ENCODE data around the gene MECR. TPM values are rescaled to one million over a fixed set of nuclear protein-coding genes. Genes with fewer than 3 reads are reported as not detected.

Gene MECR
- total RNA-seq, 1 experiment from 2014 or later, result 42.9 TPM

DNA sequence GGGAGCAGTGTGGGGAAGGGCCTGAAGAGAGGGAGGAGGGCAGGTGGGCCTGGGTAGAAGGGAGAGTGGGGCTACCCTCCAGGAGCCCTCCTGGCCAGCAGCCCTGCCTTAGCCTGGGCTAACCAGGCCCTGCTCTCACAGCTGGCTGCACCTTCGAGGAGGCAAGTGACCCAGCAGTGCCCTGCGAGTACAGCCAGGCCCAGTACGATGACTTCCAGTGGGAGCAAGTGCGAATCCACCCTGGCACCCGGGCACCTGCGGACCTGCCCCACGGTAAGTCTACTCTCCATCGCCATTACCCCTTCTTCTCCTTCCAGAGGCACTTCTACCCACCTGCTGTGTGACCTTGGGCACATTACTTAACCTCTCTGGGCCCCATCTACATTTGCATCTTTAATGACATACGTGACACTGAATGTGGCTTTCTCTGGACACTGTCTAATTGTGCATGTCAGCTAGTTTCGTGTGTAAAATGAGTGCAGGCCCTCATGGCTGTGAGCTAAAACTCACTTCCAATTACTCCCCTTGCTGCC is 24.5 kb upstream of the MECR start (continued):
- no peak for TF ChIP-seq POLR2AphosphoS5 (IDR thresholded peaks at IDR 0.05; ENCODE audit: low read depth, low read length)
- no peak for TF ChIP-seq SP1 (IDR thresholded peaks at IDR 0.05; ENCODE audit: low read depth)
- TF ChIP-seq POLR2A (IDR thresholded peaks at IDR 0.05; ENCODE audit: borderline replicate concordance, extremely low read depth, insufficient read depth, insufficient read length), result no peak
- no peak for TF ChIP-seq TCF7L2 (IDR thresholded peaks at IDR 0.05; ENCODE audit: borderline replicate concordance, extremely low read depth, insufficient read depth, insufficient read length)
- TF ChIP-seq EZH2 (IDR thresholded peaks at IDR 0.05), result no peak

- H3K9ac ChIP-seq (ENCODE audit: low read length), result no peak overlapping the region
- no peak overlapping the region for H3K27ac ChIP-seq (ENCODE audit: low read depth, low read length)
- ChIA-PET POLR2A (no interaction called here), RAD21 (ENCODE audit: low non-redundant PET in 1 of 2, low total read pairs in 2 of 2, uncharacterized antibody in 2 of 2, unreplicated experiment in 2 of 2) (no interaction called here), CTCF (no interaction called here)
- no peaks in the 10 kb centered on the region for H3K27me3 ChIP-seq (ENCODE audit: insufficient read depth, low read length)
- H3K4me2 ChIP-seq (ENCODE audit: low read length), result no peak overlapping the region
- BruUV-seq (replicated peaks), result no TSS peak
- no peaks in the 10 kb centered on the region for H4K20me1 ChIP-seq (ENCODE audit: insufficient read depth)
- peaks cover 25 to 32% of the 10 kb centered on the region in 2 experiments for H3K4me1 ChIP-seq (ENCODE audit: control insufficient read depth in 1 of 2, insufficient read depth in 2 of 2, low read length in 2 of 2)
- no peak for DNase-seq (ENCODE audit: low read depth, low spot score)
- no peaks in the 10 kb centered on the region for H3K9me2 ChIP-seq (ENCODE audit: insufficient read depth)
- H3K79me2 ChIP-seq (ENCODE audit: insufficient read depth, low read length), result peaks cover 3% of the 10 kb centered on the region; the same call in 1 of the 2 replicates
- H3K36me3 ChIP-seq (ENCODE audit: control insufficient read depth in 1 of 2, insufficient read depth in 2 of 2, low read length in 2 of 2), result no peaks in the 10 kb centered on the region
- TF ChIP-seq SP1 (IDR thresholded peaks at IDR 0.05; ENCODE audit: low read depth), result no peak
- TF ChIP-seq TCF7L2 (IDR thresholded peaks at IDR 0.05; ENCODE audit: borderline replicate concordance, extremely low read depth, insufficient read depth, insufficient read length), result no peak
- no peaks in the 10 kb centered on the region for H3K9me3 ChIP-seq (ENCODE audit: control insufficient read depth in 1 of 2, insufficient read depth in 1 of 2, low read depth in 1 of 2, low read length in 2 of 2)
- no peak overlapping the region for H3K4me3 ChIP-seq (replicated peaks in 1 of 2; ENCODE audit: low read depth in 1 of 2, low read length in 2 of 2)
- intact Hi-C loops (cut with micrococcal nuclease), result no loop called here
- H2AFZ ChIP-seq (ENCODE audit: low read depth, low read length, poor library complexity, severe bottlenecking), result no peak overlapping the region
- ATAC-seq, result no peak
These were observed 23.6 kb upstream of the MECR start for GRCh38 chr1:29254346-29254745.

DNA sequence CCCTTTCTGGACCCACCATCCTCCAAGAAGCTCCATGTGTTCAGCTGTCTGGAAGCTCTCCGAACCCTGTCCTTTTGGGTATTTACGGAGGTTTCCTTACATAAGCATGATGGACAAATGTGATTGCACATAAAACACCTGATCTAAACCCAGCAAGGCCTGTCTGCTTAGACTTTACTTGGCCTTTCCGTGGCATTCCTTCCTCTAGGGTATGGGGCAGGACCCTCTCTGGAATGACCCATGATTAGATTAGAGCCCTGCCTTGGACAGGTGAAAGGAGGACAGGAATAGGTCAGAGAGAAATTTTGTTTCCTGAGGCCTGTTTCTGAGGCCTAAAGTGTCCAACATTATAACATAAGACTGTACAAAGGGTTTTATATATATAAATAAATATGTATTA is 22.4 kb upstream of the MECR start:
- H3K9ac ChIP-seq (ENCODE audit: low read length), result no peak overlapping the region
- intact Hi-C loops (cut with micrococcal nuclease), result no loop called here
- DNase-seq (ENCODE audit: low read depth, low spot score) (no peak), ATAC-seq (no peak)
- no peak overlapping the region for H3K4me2 ChIP-seq (ENCODE audit: low read length)
- H2AFZ ChIP-seq (ENCODE audit: low read depth, low read length, poor library complexity, severe bottlenecking), result no peak overlapping the region
- TF ChIP-seq SRF (IDR thresholded peaks at IDR 0.05; ENCODE audit: low read depth), result no peak
- TF ChIP-seq POLR2AphosphoS5 (IDR thresholded peaks at IDR 0.05; ENCODE audit: low read depth, low read length), result no peak
- no peak for TF ChIP-seq CEBPB (IDR thresholded peaks at IDR 0.05; ENCODE audit: low read depth)
- TF ChIP-seq EZH2 (IDR thresholded peaks at IDR 0.05), result no peak
- TF ChIP-seq, protein P1, sequence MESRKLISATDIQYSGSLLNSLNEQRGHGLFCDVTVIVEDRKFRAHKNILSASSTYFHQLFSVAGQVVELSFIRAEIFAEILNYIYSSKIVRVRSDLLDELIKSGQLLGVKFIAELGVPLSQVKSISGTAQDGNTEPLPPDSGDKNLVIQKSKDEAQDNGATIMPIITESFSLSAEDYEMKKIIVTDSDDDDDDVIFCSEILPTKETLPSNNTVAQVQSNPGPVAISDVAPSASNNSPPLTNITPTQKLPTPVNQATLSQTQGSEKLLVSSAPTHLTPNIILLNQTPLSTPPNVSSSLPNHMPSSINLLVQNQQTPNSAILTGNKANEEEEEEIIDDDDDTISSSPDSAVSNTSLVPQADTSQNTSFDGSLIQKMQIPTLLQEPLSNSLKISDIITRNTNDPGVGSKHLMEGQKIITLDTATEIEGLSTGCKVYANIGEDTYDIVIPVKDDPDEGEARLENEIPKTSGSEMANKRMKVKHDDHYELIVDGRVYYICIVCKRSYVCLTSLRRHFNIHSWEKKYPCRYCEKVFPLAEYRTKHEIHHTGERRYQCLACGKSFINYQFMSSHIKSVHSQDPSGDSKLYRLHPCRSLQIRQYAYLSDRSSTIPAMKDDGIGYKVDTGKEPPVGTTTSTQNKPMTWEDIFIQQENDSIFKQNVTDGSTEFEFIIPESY (IDR thresholded peaks at IDR 0.05; ENCODE audit: extremely low read depth, insufficient replicate concordance, low read length), result no peak
- no peak for TF ChIP-seq CBX3 (IDR thresholded peaks at IDR 0.05; ENCODE audit: low read depth)
- no peak for TF ChIP-seq JUND (IDR thresholded peaks at IDR 0.05)
- TF ChIP-seq ELF1 (IDR thresholded peaks at IDR 0.05; ENCODE audit: borderline replicate concordance, low read depth), result no peak
- no peak for TF ChIP-seq ZFX (IDR thresholded peaks at IDR 0.05)
- TF ChIP-seq RAD21 (IDR thresholded peaks at IDR 0.05; ENCODE audit: low read depth), result no peak
- TF ChIP-seq TCF7L2 (IDR thresholded peaks at IDR 0.05; ENCODE audit: borderline replicate concordance, extremely low read depth, insufficient read depth, insufficient read length), result no peak
- no peaks in the 10 kb centered on the region for H4K20me1 ChIP-seq (ENCODE audit: insufficient read depth)
- H3K9me2 ChIP-seq (ENCODE audit: insufficient read depth), result no peaks in the 10 kb centered on the region
- H3K79me2 ChIP-seq (ENCODE audit: insufficient read depth, low read length), result peaks cover 3% of the 10 kb centered on the region; the same call in 1 of the 2 replicates
- no peaks in the 10 kb centered on the region for H3K9me3 ChIP-seq (ENCODE audit: control insufficient read depth in 1 of 2, insufficient read depth in 1 of 2, low read depth in 1 of 2, low read length in 2 of 2)
- H3K4me3 ChIP-seq (replicated peaks in 1 of 2; ENCODE audit: low read depth in 1 of 2, low read length in 2 of 2), result no peak overlapping the region
- no peak overlapping the region for H3K27ac ChIP-seq (ENCODE audit: low read depth, low read length)
- BruUV-seq (replicated peaks), result no TSS peak
- CTCF ChIA-PET, result no interaction called here
- peaks cover 25 to 26% of the 10 kb centered on the region in 2 experiments for H3K4me1 ChIP-seq (ENCODE audit: control insufficient read depth in 1 of 2, insufficient read depth in 2 of 2, low read length in 2 of 2)
- RAD21 ChIA-PET (ENCODE audit: low non-redundant PET in 1 of 2, low total read pairs in 2 of 2, uncharacterized antibody in 2 of 2, unreplicated experiment in 2 of 2), result no interaction called here
- no peaks in the 10 kb centered on the region for H3K36me3 ChIP-seq (ENCODE audit: control insufficient read depth in 1 of 2, insufficient read depth in 2 of 2, low read length in 2 of 2)
- H3K27me3 ChIP-seq (ENCODE audit: insufficient read depth, low read length), result no peaks in the 10 kb centered on the region
- POLR2A ChIA-PET, result no interaction called here
